Lower lobe of right lung (tissue), 2 donors: Measurements from ENCODE around the gene ZNF365. TPM values are rescaled to one million over a fixed set of nuclear protein-coding genes. Genes with fewer than 3 reads are reported as not detected.

Source experiments
- ATAC-seq, 2 donors: fragments of 200-7000 bp; cut with Tn5 transposase; one replicate each; pipeline ENCODE4 v1.9.1; 2020 to 2022; ENCODE audit warnings: mild to moderate bottlenecking in 2 of 2, moderate library complexity in 2 of 2
- DNase-seq: peaks from one replicate; pipeline ENCODE4 v3.0.0-alpha.2; 2020
- H3K27ac ChIP-seq: fragments of 200-600 bp; one replicate; pipeline ENCODE4 v1.8.0; 2022
- H3K27me3 ChIP-seq: fragments of 200-600 bp; one replicate; pipeline ENCODE4 v1.8.0; 2022; ENCODE audit warnings: low read depth
- H3K36me3 ChIP-seq: fragments of 200-600 bp; one replicate; pipeline ENCODE4 v1.8.0; 2022; ENCODE audit warnings: mild to moderate bottlenecking
- H3K4me1 ChIP-seq: fragments of 200-600 bp; one replicate; pipeline ENCODE4 v1.8.0; 2022
- H3K4me3 ChIP-seq: fragments of 200-600 bp; one replicate; pipeline ENCODE4 v1.8.0; 2022; ENCODE audit warnings: mild to moderate bottlenecking
- H3K9me3 ChIP-seq: fragments of 200-600 bp; one replicate; pipeline ENCODE4 v1.8.0; 2022
- intact Hi-C: fragments of 100-400 bp; cut with DNase I; formaldehyde crosslinking; loops from one replicate; pipeline ENCODE4 v1.11.0; 2022
- total RNA-seq: library from RNA; stranded (reverse); fragmentation: NEBNext Ultra II Directional; extraction: Animal tissue kit (Norgen Biotek cat#: 25700); gene quantifications from one replicate; pipeline ENCODE4 v1.2.1, GENCODE V29; 2021
- TF ChIP-seq, protein P1 (sequence below): fragments of 200-600 bp; IDR thresholded peaks from one replicate; pipeline ENCODE4 v1.8.0; 2022; ENCODE audit warnings: antibody characterized with exemption, mild to moderate bottlenecking
- donor health status: DM: no; HTN: yes; CAD: no; lungs with severe emphysema.

The ZNF365 gene
- total RNA-seq, 1 donor from 2014 or later = 1.2 TPM

DNA sequence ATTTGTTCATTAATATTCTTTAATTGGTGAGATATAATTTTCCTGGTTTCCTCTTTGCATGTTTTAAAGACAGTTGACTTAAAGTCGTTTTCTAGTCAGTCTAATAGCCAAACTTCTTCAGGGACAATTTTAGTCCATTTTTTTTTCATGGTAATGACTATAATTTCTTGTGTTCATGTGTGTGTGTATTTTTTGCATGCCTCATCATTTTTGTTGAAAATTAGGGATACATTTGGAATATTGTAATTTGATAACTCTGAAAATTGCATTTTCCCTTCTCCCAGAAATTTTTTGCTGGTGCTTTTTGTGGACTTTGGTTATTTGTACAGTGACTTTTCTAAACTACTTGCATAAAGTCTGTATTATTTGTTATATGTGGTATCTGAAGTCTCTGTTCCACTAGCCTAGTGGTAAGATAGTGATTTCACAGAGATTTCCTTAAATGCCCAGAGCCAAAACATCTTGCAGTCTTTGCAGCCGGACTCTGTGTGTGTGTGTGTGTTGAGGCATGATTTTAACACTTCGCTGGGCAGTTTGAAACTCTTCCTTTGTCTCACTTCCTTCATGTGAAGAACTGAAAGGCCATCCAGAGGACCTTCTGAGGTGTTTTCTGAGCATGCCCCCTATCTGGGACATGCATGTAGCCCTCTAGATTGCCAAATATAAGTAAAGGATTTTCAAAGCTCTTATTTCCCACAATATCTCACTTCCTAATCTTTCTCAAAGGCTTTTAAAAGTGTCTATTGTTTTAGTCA, 40.9 kb upstream of the ZNF365 start:
- DNase-seq (no peak), ATAC-seq (no peak)
- TF ChIP-seq, protein P1, sequence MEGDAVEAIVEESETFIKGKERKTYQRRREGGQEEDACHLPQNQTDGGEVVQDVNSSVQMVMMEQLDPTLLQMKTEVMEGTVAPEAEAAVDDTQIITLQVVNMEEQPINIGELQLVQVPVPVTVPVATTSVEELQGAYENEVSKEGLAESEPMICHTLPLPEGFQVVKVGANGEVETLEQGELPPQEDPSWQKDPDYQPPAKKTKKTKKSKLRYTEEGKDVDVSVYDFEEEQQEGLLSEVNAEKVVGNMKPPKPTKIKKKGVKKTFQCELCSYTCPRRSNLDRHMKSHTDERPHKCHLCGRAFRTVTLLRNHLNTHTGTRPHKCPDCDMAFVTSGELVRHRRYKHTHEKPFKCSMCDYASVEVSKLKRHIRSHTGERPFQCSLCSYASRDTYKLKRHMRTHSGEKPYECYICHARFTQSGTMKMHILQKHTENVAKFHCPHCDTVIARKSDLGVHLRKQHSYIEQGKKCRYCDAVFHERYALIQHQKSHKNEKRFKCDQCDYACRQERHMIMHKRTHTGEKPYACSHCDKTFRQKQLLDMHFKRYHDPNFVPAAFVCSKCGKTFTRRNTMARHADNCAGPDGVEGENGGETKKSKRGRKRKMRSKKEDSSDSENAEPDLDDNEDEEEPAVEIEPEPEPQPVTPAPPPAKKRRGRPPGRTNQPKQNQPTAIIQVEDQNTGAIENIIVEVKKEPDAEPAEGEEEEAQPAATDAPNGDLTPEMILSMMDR = no peak
- no peak overlapping the region for H3K27ac ChIP-seq
- no peak overlapping the region for H3K4me3 ChIP-seq
- no peaks in the 10 kb centered on the region for H3K9me3 ChIP-seq
- intact Hi-C loops = no loop called here
- H3K36me3 ChIP-seq = no peaks in the 10 kb centered on the region
- no peaks in the 10 kb centered on the region for H3K27me3 ChIP-seq
- no peaks in the 10 kb centered on the region for H3K4me1 ChIP-seq

DNA sequence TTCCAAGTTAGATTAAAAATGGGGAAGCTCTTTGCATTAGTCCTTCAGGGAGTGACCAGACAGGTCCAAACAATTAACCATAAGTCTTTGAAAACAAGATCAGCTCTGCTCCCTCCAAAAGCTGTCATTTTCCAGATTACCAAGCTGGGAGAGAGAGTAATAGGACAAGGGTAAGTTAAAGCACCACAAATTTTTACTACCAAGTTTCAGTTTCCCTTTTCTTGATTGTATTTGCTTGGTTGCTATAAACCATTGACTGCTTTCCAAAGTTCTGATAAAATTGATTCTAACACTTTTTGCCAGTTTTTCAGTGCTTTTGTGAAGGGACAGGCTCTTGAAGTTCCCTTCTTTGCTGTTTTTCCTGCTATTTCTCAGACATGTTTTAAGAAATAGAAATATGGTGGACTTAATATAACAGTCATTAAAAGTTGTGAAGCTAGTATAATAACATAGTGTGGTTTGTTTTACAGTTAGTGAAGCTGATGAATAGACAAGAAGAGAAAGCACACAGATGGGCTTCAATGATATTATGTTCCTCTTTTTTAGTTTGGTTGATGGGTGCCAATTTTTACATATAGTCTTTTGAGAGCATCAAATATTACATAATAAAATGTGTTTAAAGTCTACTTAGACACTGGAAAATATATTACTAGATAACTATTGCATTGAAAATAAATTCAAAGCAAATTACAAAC, 40.0 kb upstream of the ZNF365 start:
- TF ChIP-seq, protein P1 = no peak
- Histone ChIP-seq H3K9me3 (no peaks in the 10 kb centered on the region), H3K27ac (no peak overlapping the region), H3K36me3 (no peaks in the 10 kb centered on the region), H3K27me3 (no peaks in the 10 kb centered on the region), H3K4me3 (no peak overlapping the region), H3K4me1 (no peaks in the 10 kb centered on the region)
- DNase-seq (no peak), ATAC-seq (no peak)
- intact Hi-C loops = no loop called here

DNA sequence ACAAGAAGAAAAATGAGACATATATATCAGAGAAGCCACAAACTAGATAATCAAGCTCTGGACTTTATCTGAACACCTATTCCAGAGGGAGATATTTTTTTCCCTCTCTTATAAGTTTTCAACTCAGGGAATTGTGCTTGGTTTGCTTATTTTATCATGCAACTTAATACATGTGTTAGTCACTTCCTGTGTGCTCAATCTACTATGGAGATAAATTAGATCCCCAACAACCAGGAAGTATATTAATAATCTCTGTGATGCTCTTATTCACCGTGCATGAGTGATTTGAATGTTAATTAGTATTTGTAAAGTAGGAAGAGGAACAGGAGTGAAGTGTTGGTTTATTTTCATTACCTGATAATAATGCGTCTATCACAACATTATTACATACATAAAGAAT, 38.8 kb upstream of the ZNF365 start:
- H3K27ac ChIP-seq = no peak overlapping the region
- intact Hi-C loops = no loop called here

DNA sequence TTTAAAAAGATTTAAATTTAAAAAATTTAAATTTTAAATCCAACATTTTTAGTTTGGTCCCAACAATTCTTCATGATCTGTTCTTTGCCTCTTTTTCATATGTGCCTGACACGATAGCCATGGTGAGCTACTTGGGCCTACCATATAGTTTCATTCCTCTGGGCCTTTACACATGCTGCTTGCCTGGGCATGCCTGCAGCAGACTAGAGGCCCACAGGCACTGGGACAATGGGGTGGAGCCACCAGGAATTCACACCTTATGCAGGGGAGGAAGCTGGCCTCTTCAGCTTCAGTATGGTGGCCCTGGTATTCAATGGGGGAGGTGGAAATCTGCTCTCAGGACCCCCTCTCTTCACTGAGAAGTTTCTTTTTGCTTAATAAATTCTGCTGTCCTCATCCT, 37.8 kb upstream of the ZNF365 start:
- intact Hi-C loops = no loop called here
- no peak overlapping the region for H3K4me3 ChIP-seq

More for the DNA sequence above, 38.8 kb upstream of the ZNF365 start:
- no peak for DNase-seq
- H3K4me3 ChIP-seq = no peak overlapping the region
- ATAC-seq = no peak
- H3K9me3 ChIP-seq = no peaks in the 10 kb centered on the region
- H3K36me3 ChIP-seq = no peaks in the 10 kb centered on the region
- H3K27me3 ChIP-seq = no peaks in the 10 kb centered on the region
- TF ChIP-seq, protein P1 = no peak
- H3K4me1 ChIP-seq = no peaks in the 10 kb centered on the region

DNA sequence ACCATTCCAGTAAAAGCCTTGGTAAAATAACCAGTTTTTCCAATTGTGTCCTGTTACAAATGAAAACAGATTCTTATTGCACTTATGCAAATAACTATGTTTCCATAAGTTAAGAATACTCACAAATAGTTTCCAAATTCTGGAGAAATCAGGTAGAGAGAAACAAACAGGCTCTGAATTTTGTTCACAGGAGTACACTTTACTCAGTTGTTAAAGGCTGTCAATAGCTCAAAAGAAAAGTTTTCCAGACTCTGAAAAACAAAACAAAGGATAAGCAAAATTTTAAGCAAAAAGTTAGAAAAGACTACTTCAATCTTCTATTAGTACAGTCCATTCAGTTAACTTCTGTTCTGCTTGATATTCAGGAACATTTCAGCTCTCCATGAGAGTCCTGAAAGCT, 32.8 kb upstream of the ZNF365 start:
- Histone ChIP-seq H3K4me1 (no peaks in the 10 kb centered on the region), H3K27ac (no peak overlapping the region), H3K4me3 (no peak overlapping the region), H3K27me3 (no peaks in the 10 kb centered on the region), H3K36me3 (no peaks in the 10 kb centered on the region), H3K9me3 (peaks cover 4% of the 10 kb centered on the region)
- intact Hi-C loops = no loop called here
- ATAC-seq (no peak), DNase-seq (no peak)
- TF ChIP-seq, protein P1 = no peak

More for the DNA sequence above, 37.8 kb upstream of the ZNF365 start:
- peaks cover 4% of the 10 kb centered on the region for H3K9me3 ChIP-seq
- ATAC-seq (no peak), DNase-seq (no peak)
- H3K36me3 ChIP-seq = no peaks in the 10 kb centered on the region
- H3K27ac ChIP-seq = no peak overlapping the region
- TF ChIP-seq, protein P1 = no peak
- no peaks in the 10 kb centered on the region for H3K27me3 ChIP-seq
- no peaks in the 10 kb centered on the region for H3K4me1 ChIP-seq
